HPDE6-E6E7 (cell line): ENCODE results near the gene KCNK16.

ENCODE experiments used
- DNase-seq: peaks from one replicate; pipeline ENCODE4 v3.0.0; 2011; ENCODE audit warnings: missing footprints; ENCODE audit errors: extremely low spot score

Gene KCNK16

DNA sequence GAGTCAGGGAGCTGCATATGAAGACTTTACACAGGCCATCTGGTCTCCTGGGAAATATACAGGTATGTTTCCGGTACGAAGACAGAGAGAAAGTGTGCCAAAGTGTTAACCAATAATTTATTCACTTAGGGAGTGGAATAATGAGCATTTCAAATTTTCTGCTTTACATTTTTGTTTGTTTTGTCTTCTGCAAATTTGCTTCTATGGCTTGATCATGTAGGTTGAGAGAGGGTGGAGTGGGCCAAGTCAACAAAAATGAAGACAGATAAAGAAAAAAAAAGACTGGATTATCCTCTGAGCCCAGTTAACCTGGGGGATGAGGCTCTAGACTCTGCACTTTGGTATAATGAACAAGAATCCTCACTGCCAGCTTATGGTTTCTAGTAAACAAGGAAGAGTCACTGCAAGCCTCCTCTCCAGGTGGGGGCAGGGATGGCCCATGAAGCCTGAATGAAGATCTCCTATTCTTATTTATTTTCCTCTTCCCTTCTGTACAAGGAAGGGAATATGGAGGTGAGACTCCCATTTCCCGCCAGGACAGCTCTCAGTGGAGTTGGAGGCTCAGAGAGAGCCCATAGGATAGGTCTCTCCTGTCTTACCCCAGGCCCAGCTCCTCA, 46.0 kb downstream of the KCNK16 start:
- no peak for DNase-seq

DNA sequence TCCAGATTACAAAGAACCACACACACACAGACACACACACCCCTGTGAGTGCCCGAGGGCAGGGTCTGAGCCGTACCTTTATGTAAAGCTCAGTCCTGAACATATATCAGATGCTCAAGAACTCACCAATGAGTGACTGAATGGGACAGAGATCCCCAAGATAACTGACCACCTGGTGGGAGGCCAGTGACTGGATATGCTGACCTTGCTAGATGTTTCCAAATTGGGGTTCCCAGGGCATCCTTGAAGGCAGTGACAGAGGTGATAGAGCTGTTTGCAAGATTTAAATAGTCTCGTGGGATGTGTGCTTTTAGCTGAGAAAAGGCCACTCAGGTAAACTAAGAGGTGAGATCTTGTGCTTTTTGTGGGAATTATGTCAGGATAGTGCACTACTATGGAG, 47.6 kb downstream of the KCNK16 start:
- DNase-seq: no peak

GRCh38 chr6:39274471-39274870, 48.0 kb downstream of the KCNK16 start:
- no peak for DNase-seq

DNA sequence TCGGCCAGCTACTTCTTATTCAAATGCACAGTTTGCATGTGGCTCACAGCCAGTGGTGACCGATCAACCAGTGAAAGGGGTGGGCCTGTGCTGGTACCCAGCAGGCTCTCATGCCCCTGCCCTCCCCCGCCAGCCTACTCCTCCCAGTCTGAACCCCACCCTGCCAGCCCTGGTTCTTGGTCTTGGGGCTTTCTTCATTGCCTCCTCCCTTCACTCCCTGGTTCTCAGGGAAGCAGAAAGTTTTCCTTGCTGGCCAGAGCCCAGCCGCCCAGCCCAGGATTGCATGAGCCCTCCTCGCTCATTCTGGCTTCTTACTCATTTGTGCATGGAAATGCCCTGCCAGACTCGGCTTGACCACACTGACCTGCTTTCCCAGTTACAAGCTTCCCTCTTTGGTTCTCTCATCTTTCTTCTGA, 49.1 kb downstream of the KCNK16 start:
- DNase-seq: no peak

DNA sequence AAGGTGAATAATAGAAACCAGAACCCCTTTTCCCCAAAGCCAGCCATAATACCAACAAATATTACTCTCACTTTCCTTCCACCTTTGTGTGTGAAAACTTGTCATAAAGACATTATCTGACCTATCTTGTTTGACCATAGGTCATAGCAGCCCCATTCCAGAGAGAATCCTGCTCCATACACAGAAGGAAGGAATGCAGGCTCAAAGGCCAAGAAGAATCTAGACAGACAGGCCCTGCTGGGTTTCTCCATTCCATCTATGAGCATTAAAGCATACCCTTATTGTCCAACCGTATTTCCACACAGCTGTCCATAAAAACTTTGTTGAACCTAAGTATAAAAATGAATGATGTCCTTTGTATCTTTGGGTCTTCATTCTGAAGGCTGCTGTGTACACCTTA, 52.5 kb downstream of the KCNK16 start:
- no peak for DNase-seq

DNA sequence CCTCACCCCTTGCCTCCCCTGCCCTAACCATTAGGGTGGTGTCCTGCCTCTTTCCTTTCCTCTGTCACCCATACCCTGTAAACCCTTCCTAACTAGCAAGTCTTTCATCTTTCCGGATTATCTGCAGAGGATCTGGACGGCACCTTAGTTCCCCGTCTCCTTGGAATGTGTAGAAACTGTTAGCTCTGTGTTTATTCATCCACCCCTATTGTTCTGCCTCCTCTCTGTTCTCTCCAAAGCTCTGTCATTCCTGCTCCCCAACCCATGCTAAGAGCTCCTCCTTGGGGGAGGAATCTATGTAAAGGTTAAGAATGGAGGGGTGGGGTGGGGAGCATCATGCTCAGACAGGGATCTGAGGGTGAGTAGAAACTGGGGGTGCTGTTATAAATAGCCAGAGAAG, 53.8 kb downstream of the KCNK16 start:
- no peak for DNase-seq

GRCh38 chr6:39268171-39268570, 54.3 kb downstream of the KCNK16 start:
- DNase-seq: no peak

DNA sequence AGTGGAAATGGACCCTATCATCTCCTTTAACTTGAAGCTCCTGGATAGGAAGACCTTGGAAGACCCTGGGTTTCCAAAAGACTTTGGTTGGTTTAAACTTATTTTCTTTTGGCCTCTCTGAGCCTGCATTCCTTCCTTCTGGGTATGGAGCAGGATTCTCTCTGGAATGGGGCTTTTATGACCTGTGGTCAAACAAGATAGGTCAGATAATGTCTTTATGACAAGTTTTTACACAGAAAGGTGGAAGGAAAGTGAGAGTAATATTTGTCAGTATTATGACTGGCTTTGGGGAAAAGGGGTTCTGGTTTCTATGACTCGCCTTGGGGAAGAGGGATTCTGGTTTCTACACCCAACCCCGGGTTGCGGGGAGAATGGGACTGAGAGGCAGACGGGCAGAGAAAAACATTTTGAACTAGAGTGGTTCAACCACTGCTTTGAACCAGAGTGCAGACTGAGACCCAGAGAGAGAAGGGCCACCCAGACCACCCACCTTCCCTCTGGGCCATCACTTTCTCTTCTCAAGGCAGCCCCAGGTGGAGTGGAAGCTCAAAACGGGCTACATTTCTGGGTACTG, 55.6 kb downstream of the KCNK16 start:
- DNase-seq: no peak

DNA sequence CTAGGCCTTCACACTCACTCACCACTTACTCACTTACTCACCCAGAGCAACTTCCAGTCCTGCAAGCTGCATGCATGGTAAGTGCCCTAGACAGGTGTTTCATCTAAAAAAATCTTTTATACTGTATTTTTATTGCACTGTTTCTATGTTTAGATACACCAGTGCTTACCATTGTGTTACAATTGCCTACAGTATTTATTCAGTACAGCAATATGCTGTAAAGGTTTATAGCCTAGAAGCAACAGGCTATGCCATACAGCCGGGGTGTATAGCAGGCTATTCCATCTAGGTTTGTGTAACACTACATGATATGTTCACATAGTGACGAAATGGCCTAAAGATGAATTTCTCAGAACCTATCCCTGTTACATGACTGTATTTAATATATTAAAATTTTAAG, 56.1 kb downstream of the KCNK16 start:
- no peak for DNase-seq
